SK-N-MC (cell line): ENCODE measurements around the gene LNX1.

Experiments used
- EZH2 ChIP-seq: fragments of 200-600 bp; sonication (generic); IDR thresholded peaks from one replicate; pipeline ENCODE4 v1.6.1; 2017; ENCODE audit warnings: antibody characterized with exemption
- POLR2AphosphoS5 ChIP-seq: IDR thresholded peaks from 2 replicates; pipeline ENCODE4 v1.6.1; 2012; ENCODE audit warnings: mild to moderate bottlenecking, low read depth, low read length, borderline replicate concordance

GRCh38 chr4:53502094-53502493, 89.2 kb downstream of the LNX1 start:
- no peak for TF ChIP-seq POLR2AphosphoS5
- no peak for TF ChIP-seq EZH2
